HEK293 (cell line): ENCODE results near the gene RASGRF2.

Experiments
- KLF1 ChIP-seq: fragments of 450-650 bp; formaldehyde crosslinking; IDR thresholded peaks from 2 replicates; pipeline ENCODE4 v1.5.1; 2016; ENCODE audit warnings: missing biosample characterization, missing genetic modification characterization
- KLF8 ChIP-seq: fragments of 450-650 bp; formaldehyde crosslinking; IDR thresholded peaks from 2 replicates; pipeline ENCODE4 v1.5.1; 2016; ENCODE audit warnings: missing biosample characterization, missing genetic modification characterization
- MEIS1 ChIP-seq: sonication (generic); formaldehyde crosslinking; IDR thresholded peaks from 2 replicates; pipeline ENCODE4 v1.8.1; 2022; ENCODE audit warnings: missing genetic modification reagents, mild to moderate bottlenecking, borderline replicate concordance
- YY1 ChIP-seq: fragments of 450-650 bp; formaldehyde crosslinking; IDR thresholded peaks from 2 replicates; pipeline ENCODE4 v1.5.1; 2018; ENCODE audit warnings: missing biosample characterization, missing genetic modification characterization
- ZIC2 ChIP-seq: fragments of 450-650 bp; formaldehyde crosslinking; IDR thresholded peaks from 2 replicates; pipeline ENCODE4 v1.5.1; 2016; ENCODE audit warnings: missing biosample characterization, missing genetic modification characterization
- ZNF112 ChIP-seq: fragments of 450-650 bp; formaldehyde crosslinking; IDR thresholded peaks from 2 replicates; pipeline ENCODE4 v1.5.0; 2017; ENCODE audit warnings: missing biosample characterization, missing genetic modification characterization
- ZNF146 ChIP-seq: fragments of 450-650 bp; formaldehyde crosslinking; IDR thresholded peaks from 2 replicates; pipeline ENCODE4 v1.5.1; 2016; ENCODE audit warnings: missing biosample characterization, missing genetic modification characterization
- ZNF274 ChIP-seq, 2 experiments: fragments of 200-500 bp in 1 of 2; fragments of 450-650 bp in 1 of 2; sonication (Bioruptor generic) in 1 of 2; formaldehyde crosslinking in 1 of 2; IDR thresholded peaks; 2 replicates each; pipeline versions ENCODE4 v1.5.1 to v1.6.1; 2014 to 2016; ENCODE audit warnings: borderline replicate concordance in 1 of 2, inconsistent platforms in 1 of 2, low read length in 1 of 2, missing biosample characterization in 1 of 2, missing genetic modification characterization in 1 of 2
- ZNF311 ChIP-seq: fragments of 450-650 bp; formaldehyde crosslinking; IDR thresholded peaks from 2 replicates; pipeline ENCODE4 v1.5.1; 2017; ENCODE audit warnings: missing biosample characterization, missing genetic modification characterization, borderline replicate concordance
- ZNF660 ChIP-seq: fragments of 450-650 bp; IDR thresholded peaks from 2 replicates; pipeline ENCODE4 v1.5.1; 2018; ENCODE audit warnings: missing biosample characterization, mild to moderate bottlenecking, missing genetic modification characterization
- TF ChIP-seq, protein P1 (sequence below): fragments of 450-650 bp; formaldehyde crosslinking; IDR thresholded peaks from 2 replicates; pipeline ENCODE4 v1.5.1; 2016; ENCODE audit warnings: missing biosample characterization, missing genetic modification characterization
- TF ChIP-seq, protein P2 (sequence below): fragments of 450-650 bp; formaldehyde crosslinking; IDR thresholded peaks from 2 replicates; pipeline ENCODE4 v1.5.1; 2016; ENCODE audit warnings: missing biosample characterization, missing genetic modification characterization

- TF ChIP-seq YY1 (tag by site-specific recombination) (no peak), ZNF112 (no peak), KLF1 (no peak), MEIS1 (CRISPR knock-in tag) (no peak), ZNF146 (tag by site-specific recombination) (no peak), ZNF274 (IDR thresholded peaks at IDR 0.05; ENCODE audit: low read length) (no peak), ZNF274 (tag by site-specific recombination; IDR thresholded peaks at IDR 0.05; ENCODE audit: borderline replicate concordance) (no peak), ZIC2 (tag by site-specific recombination) (no peak), KLF8 (tag by site-specific recombination) (no peak), ZNF311 (tag by site-specific recombination) (no peak), ZNF660 (no peak)
- TF ChIP-seq, protein P1, sequence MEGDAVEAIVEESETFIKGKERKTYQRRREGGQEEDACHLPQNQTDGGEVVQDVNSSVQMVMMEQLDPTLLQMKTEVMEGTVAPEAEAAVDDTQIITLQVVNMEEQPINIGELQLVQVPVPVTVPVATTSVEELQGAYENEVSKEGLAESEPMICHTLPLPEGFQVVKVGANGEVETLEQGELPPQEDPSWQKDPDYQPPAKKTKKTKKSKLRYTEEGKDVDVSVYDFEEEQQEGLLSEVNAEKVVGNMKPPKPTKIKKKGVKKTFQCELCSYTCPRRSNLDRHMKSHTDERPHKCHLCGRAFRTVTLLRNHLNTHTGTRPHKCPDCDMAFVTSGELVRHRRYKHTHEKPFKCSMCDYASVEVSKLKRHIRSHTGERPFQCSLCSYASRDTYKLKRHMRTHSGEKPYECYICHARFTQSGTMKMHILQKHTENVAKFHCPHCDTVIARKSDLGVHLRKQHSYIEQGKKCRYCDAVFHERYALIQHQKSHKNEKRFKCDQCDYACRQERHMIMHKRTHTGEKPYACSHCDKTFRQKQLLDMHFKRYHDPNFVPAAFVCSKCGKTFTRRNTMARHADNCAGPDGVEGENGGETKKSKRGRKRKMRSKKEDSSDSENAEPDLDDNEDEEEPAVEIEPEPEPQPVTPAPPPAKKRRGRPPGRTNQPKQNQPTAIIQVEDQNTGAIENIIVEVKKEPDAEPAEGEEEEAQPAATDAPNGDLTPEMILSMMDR = no peak
- TF ChIP-seq, protein P2, sequence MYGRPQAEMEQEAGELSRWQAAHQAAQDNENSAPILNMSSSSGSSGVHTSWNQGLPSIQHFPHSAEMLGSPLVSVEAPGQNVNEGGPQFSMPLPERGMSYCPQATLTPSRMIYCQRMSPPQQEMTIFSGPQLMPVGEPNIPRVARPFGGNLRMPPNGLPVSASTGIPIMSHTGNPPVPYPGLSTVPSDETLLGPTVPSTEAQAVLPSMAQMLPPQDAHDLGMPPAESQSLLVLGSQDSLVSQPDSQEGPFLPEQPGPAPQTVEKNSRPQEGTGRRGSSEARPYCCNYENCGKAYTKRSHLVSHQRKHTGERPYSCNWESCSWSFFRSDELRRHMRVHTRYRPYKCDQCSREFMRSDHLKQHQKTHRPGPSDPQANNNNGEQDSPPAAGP (tag by site-specific recombination) = no peak
Observed at GRCh38 chr5:81027481-81028058, 67.4 kb downstream of the RASGRF2 start.
